ENCODE results near the gene SPACA5.
A peak's percentile ranks its signal among the peaks of the same experiment; 100 is the strongest.
"Not testable (repeated sequence)": the region's sequence is repeated elsewhere in the genome, so short reads cannot be mapped to it uniquely, and the experiment has no call there.

The SPACA5 gene

GRCh38 chrX:48022100-48022499 lies 15.3 kb downstream of the SPACA5 start:
- DNase-seq, result no peak

- DNase-seq, result no peak
These were observed 15.9 kb downstream of the SPACA5 start for GRCh38 chrX:48022738-48023137.

GRCh38 chrX:48025561-48025960 lies 18.8 kb downstream of the SPACA5 start:
- peak; percentile 50 to 63 for DNase-seq

DNA sequence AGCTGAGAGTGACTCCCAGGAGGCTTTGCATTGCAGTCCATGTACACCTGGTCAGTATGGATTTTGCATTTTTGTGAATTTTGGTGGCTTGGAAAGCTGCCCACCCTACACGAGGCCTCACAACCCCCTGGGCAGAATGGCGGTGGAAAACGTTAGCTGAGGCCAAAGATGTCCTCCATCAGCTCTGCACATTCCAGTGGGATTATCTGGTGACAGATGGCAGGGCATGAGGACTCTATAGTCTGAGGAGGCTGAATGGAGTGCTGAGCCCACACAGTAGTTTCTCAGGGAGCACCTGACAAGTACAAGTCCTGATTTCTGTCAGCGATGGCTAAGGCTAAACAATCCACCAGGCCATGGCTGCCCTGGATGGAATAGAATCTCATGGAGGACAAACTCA lies 20.8 kb downstream of the SPACA5 start:
- DNase-seq, result not testable (repeated sequence)

GRCh38 chrX:48028091-48028490 lies 21.3 kb downstream of the SPACA5 start:
- DNase-seq, result no peak

DNA sequence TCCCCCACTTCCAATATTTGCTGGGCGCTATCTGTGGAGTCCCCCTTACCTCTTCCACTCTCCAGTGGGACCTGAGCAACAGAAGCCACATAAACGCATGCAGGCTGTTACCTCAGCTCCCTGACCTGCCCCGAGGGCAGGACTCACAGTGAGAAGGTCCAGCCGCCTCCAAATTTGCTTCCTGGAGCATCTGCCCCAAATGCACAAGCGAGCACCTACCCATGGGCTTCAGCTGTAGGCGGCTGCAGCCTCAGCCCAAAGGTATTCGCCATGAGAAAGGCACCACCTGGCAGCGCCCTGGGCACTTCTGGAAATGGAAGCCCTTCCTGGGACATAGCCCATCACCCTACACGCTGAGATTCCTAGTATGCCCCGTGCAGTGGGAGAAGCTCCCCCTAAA lies 23.4 kb downstream of the SPACA5 start:
- DNase-seq, result no peak

- DNase-seq, result not testable (repeated sequence)
These were observed 23.9 kb downstream of the SPACA5 start for GRCh38 chrX:48030641-48031173.

DNA sequence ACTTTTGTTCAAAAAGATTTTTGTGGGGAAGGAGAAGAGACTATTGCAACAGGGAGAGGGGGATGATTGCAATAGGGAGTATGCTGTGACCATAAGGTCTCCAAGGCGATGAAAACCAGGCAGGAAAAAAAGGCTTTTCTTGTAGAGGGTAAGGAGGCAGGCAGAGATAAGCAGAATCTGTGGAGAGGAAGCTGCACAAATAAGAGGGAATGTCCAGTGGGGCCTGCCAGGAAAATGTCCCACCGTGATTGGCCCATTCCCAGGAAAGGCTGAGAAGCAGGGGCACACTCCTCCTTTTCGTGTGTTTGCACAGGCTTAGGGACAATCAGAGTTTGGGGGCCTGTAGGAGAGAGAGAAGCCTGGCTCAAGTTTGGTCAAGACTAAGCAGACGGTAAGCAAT lies 29.1 kb downstream of the SPACA5 start:
- no peak for DNase-seq

DNA sequence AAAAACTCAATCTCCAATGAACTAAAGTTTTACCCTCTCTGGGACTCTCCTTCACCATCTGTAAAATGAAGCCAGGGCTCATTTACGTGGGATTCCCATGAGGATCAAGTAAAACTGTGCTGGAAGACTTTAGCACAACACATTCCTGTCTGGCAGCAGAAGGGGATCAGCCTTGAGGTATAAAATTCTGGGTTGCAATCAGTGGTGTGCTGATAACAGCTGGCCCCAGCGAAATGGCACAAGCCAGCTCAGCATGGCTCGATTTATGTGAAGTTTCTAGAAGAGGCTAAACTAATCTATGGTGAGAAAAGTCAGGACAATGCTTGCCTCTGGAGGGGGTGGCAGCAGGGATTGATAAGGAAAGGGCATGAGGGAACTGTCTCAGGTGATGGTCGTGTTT lies 36.3 kb downstream of the SPACA5 start:
- DNase-seq, result no peak

DNA sequence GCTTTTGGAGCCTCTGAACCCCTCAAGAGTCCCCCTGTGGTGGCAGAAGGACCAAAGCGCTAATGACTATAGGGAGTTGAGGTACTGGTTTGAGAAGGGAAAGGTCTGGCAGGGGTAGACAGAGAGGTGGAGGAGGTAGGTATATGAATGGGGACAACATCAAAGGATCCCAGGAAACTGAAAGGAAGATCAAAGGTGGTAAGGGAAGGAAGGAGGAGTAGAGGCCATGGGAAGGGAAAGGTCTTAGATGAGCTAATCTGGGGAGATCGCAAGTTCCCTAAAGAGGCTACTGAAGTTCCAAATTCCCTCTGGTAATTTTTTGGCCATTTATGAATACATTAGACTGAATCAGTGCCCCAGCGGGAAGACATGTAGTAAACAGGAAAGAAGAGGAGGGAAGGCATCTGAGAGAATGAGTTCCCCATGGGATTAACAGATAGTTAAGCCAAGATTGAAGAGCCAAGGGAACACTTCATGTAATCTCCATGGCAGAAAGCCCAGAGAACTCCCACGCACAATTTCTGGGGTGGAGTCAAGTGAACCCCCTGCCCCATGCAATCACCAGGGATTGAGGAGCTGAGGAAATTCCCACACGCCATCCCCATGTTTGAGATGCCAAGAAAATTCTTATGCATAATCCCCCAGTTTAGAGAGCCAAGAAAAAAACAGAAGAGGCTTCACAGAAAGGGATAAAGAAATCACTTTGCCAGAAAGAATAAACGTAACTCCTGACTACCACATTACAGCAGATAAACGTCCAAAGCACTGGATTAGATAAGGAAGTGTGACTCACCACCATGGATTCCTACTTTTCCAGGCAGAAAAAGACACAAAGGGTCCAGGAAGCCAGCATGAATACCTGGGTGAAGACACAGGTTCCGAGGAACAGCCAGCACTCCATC lies 38.9 kb downstream of the SPACA5 start:
- DNase-seq, result no peak

DNA sequence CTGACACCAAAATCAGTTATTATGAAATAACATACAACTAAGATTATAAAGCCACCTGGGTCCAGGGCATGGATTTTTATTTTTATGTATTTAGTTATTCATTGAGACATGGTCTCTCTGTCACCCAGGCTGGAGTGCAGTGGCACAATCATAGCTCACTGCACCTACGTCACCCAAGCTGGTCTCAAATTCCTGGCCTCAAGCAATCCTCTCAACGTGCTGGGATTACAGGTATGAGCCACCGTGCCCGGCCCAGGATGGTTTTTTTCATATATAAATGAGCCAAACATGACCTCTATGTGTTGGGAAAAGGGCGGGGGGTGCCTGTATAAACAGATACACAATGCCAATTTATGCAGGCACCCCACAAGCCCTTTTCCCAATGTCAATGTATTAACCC lies 40.1 kb downstream of the SPACA5 start:
- no peak for DNase-seq

DNA sequence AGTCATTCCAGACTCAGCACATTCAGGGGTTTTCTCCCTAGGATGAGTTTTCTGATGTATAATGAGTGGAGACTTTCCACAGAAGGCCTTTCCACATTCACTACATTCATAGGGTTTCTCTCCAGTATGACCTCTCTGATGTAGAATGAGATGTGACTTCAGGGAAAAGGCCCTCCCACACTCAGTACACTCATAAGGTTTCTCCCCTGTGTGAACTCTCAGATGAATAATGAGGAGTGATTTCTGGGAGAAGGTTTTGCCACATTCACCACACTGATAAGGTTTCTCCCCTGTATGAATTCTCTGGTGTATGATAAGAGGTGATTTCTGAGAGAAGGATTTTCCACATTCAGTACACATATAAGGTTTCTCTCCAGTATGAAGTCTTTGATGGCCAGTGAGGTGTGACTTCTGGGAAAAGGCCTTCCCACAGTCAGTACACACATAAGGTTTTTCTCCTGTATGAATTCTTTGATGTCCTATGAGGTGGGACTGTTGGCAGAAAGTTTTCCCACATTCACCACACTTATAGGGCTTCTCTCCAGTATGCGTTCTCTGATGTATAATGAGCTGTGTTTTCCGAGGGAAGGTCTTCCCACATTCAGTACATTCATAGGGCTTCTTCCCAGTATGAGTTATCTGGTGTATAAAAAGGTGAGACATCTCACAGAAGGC lies 52.0 kb downstream of the SPACA5 start:
- DNase-seq, result no peak

GRCh38 chrX:48059296-48059639 lies 52.5 kb downstream of the SPACA5 start:
- no peak for DNase-seq

Data from CD4-positive, alpha-beta T cell treated with Interleukin-4 for 1 hour (primary cell).